ENCODE measurements around the gene TCF21. TPM values are rescaled to one million over a fixed set of nuclear protein-coding genes. Genes with fewer than 3 reads are reported as not detected.

TCF21 gene
- total and polyA plus RNA-seq, 2 of the 4 experiments (the other 2 are of a cell fraction), result 6.6 to 10.0 TPM

GRCh38 chr6:133854041-133854363 is 34.9 kb upstream of the TCF21 start:
- intact Hi-C loops (cut with micrococcal nuclease) (no loop called here), dilution Hi-C loops (cut with HindIII; ENCODE audit: low sequenced_read_pairs, unreplicated experiment) (no loop called here), in situ Hi-C loops (cut with MboI; ENCODE audit: low sequenced_read_pairs) (no loop called here)
- TF ChIP-seq SMC3 (IDR thresholded peaks at IDR 0.05; ENCODE audit: low read depth, low read length) (no peak), CTCF (conservative IDR thresholded peaks at IDR 0.05; ENCODE audit: low read depth, low read length) (no peak), FOS (IDR thresholded peaks at IDR 0.05; ENCODE audit: low read depth, low read length) (no peak), RAD21 (IDR thresholded peaks at IDR 0.05; ENCODE audit: low read length) (no peak), ELK1 (IDR thresholded peaks at IDR 0.05; ENCODE audit: borderline replicate concordance, low read depth, low read length) (no peak), MAFK (IDR thresholded peaks at IDR 0.05; ENCODE audit: low read depth, low read length) (no peak), CEBPB (IDR thresholded peaks at IDR 0.05; ENCODE audit: low read depth, low read length) (no peak), USF2 (IDR thresholded peaks at IDR 0.05; ENCODE audit: low read depth, low read length) (no peak), MXI1 (IDR thresholded peaks at IDR 0.05; ENCODE audit: borderline replicate concordance, low read depth, low read length) (no peak), MAZ (IDR thresholded peaks at IDR 0.05; ENCODE audit: borderline replicate concordance, low read depth, low read length) (no peak), POLR2A (IDR thresholded peaks at IDR 0.05; ENCODE audit: low read depth, low read length) (no peak), RFX5 (IDR thresholded peaks at IDR 0.05; ENCODE audit: low read depth, low read length) (no peak), NFE2L2 (IDR thresholded peaks at IDR 0.05; ENCODE audit: low read depth, low read length) (no peak), RCOR1 (IDR thresholded peaks at IDR 0.05; ENCODE audit: insufficient replicate concordance, low read length) (no peak)
- Histone ChIP-seq H2AK5ac (ENCODE audit: low read depth, low read length) (no peak overlapping the region), H3K14ac (replicated peaks; ENCODE audit: low read depth, low read length) (no peak overlapping the region), H3K23ac (ENCODE audit: low read depth, low read length) (no peak overlapping the region), H3K9me1 (ENCODE audit: insufficient read depth, low read length) (no peaks in the 10 kb centered on the region), H2BK120ac (ENCODE audit: low read depth, low read length) (no peak overlapping the region), H2AK9ac (replicated peaks; ENCODE audit: low read depth, low read length, poor library complexity) (no peak overlapping the region), H3K27me3 (ENCODE audit: control insufficient read depth, insufficient read depth, low read length) (no peaks in the 10 kb centered on the region), H3K4me1 (ENCODE audit: control insufficient read depth, insufficient read depth, low read length) (no peaks in the 10 kb centered on the region), H3K9ac (ENCODE audit: low read depth, low read length) (no peak overlapping the region), H2BK15ac (ENCODE audit: low read depth, low read length) (no peak overlapping the region), H3K4me2 (ENCODE audit: low read depth, low read length) (no peak overlapping the region), H4K5ac (ENCODE audit: low read depth, low read length) (no peak overlapping the region), H3K18ac (ENCODE audit: low read depth, low read length) (no peak overlapping the region), H2BK5ac (ENCODE audit: low read depth, low read length, poor library complexity, severe bottlenecking) (no peak overlapping the region), H3K36me3 (ENCODE audit: control insufficient read depth, insufficient read depth, low read length) (no peaks in the 10 kb centered on the region), H3K79me1 (ENCODE audit: low read depth in 1 of 2, low read length in 2 of 2) (no peaks in the 10 kb centered on the region), H3K9me3 (ENCODE audit: control insufficient read depth, insufficient read depth, low read length) (no peaks in the 10 kb centered on the region), H2AFZ (replicated peaks; ENCODE audit: low read length, poor library complexity) (peak overlapping the region; percentile 84), H4K8ac (ENCODE audit: low read depth in 2 of 2, low read length in 2 of 2) (no peak overlapping the region), H2BK20ac (ENCODE audit: low read depth, low read length) (no peak overlapping the region), H3K4ac (ENCODE audit: low read depth, low read length) (no peak overlapping the region), H4K91ac (ENCODE audit: insufficient read depth, low read depth, low read length) (no peak overlapping the region), H3K4me3 (ENCODE audit: insufficient read depth, low read depth, low read length) (no peak overlapping the region), H3K27ac (ENCODE audit: insufficient read depth, low read length) (no peak overlapping the region), H4K20me1 (ENCODE audit: insufficient read depth, low read length) (no peaks in the 10 kb centered on the region), H3K56ac (ENCODE audit: extremely low read depth, insufficient read depth, low read length) (no peak overlapping the region)
- WGBS, 2 experiments (ENCODE audit: extremely low coverage in 2 of 2, insufficient read length in 1 of 2), result 43% methylated on average over 1 of the region's 12 CpGs; no CpG with 5 or more reads in 1 of the 2 experiments
- CTCF ChIA-PET, result no interaction called here
- BruUV-seq (replicated peaks), result no TSS peak
- POLR2A ChIA-PET (ENCODE audit: unreplicated experiment), result no interaction called here
- ATAC-seq (ENCODE audit: low read depth) (no peak), DNase-seq (no peak)

Measured in IMR-90 (cell line).